HG02970 (cell line): ENCODE measurements around the gene ADAMTSL4.

Experiments used
- ATAC-seq: cut with Tn5 transposase; IDR thresholded peaks from one replicate; pipeline ENCODE4 v1.9.1; 2021; ENCODE audit warnings: mild to moderate bottlenecking, moderate library complexity, moderate number of reproducible peaks; ENCODE audit not compliant: unreplicated experiment, low FRiP score

Gene ADAMTSL4

DNA sequence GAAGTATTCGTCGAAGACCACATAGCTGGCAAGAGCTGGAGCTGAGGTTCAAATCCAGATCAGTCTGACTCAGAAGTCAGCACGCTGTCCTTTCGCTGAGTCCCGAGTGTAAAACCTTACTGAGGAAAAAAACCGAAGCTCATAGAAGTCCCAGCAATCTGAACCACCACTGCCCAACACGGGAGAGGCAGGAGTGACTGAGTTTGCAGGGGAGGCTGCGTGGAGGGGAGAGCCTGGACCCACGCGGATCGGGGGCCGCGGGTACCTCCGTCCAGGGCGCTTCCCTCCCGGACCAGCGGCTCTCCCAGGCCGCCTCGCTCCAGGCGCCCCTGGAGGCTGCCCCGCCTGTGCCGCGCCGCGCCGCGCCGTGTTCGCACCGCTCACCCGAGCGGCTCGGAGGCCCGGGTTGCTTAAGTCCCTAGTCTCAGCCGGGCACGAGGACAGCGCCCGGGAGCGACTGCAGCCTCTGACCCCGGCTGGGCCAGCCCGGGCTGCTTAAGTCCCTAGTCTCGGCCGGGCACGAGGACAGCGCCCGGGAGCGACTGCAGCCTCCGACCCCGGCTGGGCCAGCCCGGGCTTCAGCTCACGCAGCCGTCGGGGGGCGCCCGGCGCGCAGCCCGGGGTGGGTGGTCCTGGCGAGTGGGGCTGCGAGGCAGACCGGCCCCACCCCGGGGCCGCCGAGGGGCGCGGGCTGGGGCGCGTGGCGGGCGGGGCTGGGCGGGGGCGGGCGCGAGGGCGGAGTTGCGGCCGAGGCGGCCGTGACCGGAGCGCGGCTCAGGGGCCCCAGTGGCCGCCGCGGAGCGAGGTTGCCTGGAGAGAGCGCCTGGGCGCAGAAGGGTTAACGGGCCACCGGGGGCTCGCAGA, at the start of gene ADAMTSL4:
ADAMTSL4 (plus strand) TSS at position 777 of the 864 bp plus-strand sequence. CDS start 2,881 bp downstream, outside the sequence.
- no peak for ATAC-seq

GRCh38 chr1:150505431-150505830, 43.8 kb upstream of the ADAMTSL4 start:
- no peak for ATAC-seq

GRCh38 chr1:150507912-150508864, 41.0 kb upstream of the ADAMTSL4 start, which contains the start of gene ECM1:
ECM1 (plus strand) TSS chr1:150508109; CDS start chr1:150508210, 101 bp downstream.
- no peak for ATAC-seq

GRCh38 chr1:150508982-150509381, 40.2 kb upstream of the ADAMTSL4 start:
- ATAC-seq, result no peak

DNA sequence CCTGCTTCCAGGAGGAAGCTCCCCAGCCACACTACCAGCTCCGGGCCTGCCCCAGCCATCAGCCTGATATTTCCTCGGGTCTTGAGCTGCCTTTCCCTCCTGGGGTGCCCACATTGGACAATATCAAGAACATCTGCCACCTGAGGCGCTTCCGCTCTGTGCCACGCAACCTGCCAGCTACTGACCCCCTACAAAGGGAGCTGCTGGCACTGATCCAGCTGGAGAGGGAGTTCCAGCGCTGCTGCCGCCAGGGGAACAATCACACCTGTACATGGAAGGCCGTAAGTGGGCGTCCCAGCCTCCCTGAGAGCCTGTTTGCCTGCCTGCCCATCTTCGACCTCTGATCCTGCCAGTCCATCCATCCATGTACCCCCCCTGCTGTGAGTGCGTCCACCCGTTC, 37.7 kb upstream of the ADAMTSL4 start:
- ATAC-seq, result no peak

- ATAC-seq, result no peak
Observed at GRCh38 chr1:150511985-150512660, 37.1 kb upstream of the ADAMTSL4 start.

DNA sequence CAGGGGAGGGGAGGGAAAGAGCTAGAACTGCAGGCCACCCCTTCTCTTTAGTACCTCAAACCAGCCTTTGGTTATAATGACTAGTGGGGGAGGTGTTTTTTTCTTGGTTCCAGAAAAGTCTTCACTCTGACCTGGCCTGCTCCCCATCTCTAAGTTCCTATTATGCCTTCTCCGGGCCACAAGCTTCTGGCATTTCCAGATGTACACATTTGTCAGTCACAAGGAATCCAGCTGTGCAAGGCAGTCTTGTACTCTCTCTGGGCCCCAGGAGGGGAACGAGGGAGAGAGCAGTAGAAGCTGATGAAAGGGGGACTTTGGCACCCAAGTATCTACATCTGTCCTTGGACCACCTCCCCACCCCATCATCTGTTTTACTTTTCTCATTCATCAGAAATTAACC, 36.4 kb upstream of the ADAMTSL4 start:
- no peak for ATAC-seq

- no peak for ATAC-seq
Observed at GRCh38 chr1:150513351-150513791, 35.8 kb upstream of the ADAMTSL4 start.

GRCh38 chr1:150514260-150514659, 34.9 kb upstream of the ADAMTSL4 start:
- no peak for ATAC-seq

DNA sequence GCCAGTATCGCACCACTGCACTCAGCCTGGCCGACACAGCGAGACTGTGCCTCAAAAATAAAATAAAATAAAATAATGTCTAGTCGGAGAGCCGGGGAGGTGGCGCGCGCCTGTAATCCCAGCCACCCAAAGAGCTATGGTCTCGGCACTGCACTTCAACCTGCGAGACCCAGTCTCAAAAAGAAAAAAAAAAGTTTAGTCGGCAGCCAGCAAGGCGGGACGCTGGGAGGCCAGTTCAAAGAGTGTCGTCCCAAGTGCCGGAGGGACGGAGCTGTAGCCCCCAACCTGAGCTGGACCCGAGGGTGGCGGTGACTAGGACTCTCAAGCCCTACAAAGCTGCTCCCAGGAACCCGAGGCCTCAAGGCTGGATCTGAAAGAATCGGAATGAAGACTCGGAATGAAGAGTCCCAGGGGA, 34.3 kb upstream of the ADAMTSL4 start:
- ATAC-seq, result peak; percentile 6

DNA sequence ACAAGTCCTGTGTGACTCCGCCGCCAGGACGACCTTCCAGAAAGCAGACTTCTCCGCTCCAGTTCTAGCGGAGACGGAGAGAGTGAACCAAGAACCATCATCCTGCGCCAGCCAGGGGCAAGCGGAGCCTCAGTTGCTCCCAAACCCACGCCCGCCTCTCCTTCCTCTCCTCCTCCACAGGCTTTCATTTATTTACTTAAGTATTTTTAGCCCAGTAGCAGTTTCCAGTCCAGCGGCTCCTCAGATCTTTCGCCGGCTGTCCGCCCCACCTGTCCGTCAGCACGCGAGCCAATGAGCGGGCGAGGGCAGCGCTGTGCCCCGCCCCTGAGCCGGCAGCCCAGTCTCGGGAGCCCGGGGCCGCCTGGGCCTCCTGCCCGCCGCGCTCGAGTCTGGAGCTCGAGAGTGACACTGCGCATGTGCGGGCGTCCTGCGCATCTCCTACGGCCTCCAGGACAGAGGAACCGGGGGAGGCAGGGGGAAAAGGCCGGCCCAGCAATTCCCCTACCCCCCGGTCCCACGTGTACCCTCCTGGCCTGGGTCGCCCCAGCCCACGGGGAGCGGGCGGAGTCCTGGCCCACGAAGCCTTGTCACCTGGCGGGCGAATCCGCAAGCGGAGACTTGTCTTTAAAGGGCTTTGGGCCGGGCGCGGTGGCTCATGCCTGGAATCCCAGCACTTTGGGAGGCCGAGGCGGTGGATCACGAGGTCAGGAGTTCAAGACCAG, 33.7 kb upstream of the ADAMTSL4 start, which contains the start of gene FALEC:
FALEC (plus strand) TSS at position 425 of the 722 bp plus-strand sequence.
- peak; percentile 88 for ATAC-seq

DNA sequence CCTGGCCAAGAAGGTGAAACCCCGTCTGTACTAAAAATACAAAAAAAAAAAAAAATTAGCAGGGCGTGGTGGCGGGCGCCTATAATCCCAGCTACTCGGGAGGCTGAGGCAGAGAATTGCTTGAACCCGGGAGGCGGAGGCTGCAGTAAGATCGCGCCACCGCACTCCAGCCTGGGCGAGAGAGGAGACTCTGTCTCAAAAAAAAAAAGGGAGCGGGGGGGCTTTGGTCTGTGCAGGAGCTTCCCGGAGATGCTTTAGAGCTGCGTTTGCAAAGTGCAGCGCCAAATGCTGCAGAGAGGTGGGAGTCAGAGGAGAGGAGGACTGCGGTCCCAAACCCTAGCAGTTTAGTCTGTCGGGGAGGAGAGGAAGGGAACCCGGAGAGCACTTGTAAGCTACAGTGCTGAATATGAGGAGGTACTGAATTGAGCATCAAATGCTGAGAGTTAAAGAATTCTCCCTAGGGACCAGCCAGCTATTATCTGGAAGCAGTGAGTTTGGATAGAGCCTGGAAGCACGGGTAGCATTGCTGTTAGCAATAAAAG, 33.1 kb upstream of the ADAMTSL4 start:
- no peak for ATAC-seq

DNA sequence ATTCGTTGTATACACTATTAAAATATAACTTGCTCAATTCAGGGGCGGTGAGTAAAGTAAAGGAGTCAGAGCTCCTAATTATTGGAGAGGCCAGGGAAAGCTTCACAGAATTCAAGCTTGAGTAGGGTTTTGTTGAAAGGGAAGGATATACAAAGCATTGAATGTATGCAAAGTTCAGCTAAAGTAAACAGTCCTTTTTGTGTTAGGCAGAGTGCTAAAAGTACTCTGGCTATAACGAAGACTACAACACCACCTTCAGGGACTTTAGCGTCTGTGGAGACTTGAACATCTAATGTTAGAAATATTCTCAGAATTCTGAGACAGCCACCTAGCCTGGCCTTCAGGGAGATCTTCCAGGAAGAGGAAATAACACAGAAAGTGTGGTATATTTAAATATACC, 32.6 kb upstream of the ADAMTSL4 start:
- ATAC-seq, result no peak

- no peak for ATAC-seq
Observed at GRCh38 chr1:150521196-150521968, 27.8 kb upstream of the ADAMTSL4 start.

DNA sequence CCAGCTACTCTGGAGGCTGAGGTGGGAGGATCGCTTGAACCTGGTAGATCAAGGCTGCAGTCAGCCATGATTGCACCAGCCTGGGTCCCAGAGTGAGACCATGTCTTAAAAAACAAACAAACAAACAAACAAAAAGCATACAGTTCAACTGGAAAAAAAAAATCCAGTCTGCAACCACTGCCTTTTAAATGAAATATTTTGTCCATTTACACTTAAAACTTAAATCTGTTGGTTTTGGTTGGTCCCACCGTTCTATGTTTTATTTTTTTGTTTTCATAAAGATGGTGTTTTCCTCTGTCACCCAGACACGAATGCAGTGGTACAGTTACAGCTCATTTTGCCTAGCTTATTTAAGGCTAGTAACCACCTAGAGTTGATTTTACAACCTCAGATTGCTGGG, 23.9 kb upstream of the ADAMTSL4 start:
- ATAC-seq, result no peak

GRCh38 chr1:150528196-150528595, 21.0 kb upstream of the ADAMTSL4 start:
- ATAC-seq, result no peak

DNA sequence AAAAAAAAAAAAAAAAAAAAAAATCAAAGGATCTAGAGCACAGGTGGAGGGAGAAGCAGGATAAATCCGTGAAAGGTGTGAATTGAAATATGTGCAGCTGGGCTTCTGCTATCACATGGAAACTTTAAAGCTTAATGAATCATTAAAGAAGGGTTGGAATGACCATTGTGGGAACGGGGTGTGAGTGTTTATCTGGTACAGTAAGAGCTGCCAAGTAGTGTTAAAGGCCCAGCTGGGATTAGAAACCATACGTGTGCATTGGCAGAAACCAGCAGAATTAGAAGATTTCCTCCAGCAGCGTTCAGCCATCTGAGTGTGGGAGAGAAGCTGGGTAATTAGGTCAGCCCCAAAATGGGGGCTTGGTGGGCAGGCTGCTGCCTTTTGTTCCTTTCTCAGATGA, 20.2 kb upstream of the ADAMTSL4 start:
- ATAC-seq, result no peak

DNA sequence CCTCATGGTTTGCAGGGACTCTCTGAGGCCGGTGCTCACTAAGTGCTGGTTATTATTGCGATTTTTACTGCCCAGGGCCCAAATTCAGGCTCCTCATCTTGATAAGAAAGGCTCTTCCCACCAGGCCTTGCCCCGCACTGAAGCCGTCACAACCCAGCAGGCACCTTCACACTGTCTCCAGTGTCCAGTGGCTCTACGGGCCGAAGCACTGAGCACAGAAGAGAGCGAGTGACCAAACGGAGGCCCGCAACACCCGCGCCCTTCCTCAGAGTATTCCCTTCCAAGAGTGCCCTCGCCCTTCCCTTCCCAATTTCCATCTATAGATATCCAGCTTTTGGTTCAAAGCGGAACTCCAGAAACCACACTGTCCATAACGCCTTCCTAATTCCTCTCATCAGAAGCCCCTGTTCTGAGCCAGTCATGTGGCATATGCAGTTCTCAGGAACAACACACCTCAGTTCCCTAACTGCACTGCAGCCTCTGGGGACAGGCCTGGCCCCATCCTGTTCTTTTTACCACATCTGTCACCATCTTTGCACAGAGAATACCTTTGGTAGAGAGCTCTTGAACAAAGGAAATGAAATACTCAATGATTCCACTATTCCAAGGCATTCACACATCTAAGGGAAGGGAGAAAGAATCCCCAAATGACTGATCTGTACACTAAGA, 18.6 kb upstream of the ADAMTSL4 start:
- no peak for ATAC-seq
